ENCODE results near the gene PLGLB2.
"Not testable (repeated sequence)": the region's sequence is repeated elsewhere in the genome, so short reads cannot be mapped to it uniquely, and the experiment has no call there.

The PLGLB2 gene

GRCh38 chr2:87747791-87748190 is at the start of gene PLGLB2:
PLGLB2 (plus strand) TSS chr2:87748087; CDS start chr2:87748154, 67 bp downstream.
- not testable (repeated sequence) for DNase-seq (ENCODE audit: low read depth, low spot score)

- not testable (repeated sequence) for DNase-seq (ENCODE audit: low read depth, low spot score)
Measured at GRCh38 chr2:87704572-87705323, 43.1 kb upstream of the PLGLB2 start.

- not testable (repeated sequence) for DNase-seq (ENCODE audit: low read depth, low spot score)
Measured at GRCh38 chr2:87708368-87708767, 39.5 kb upstream of the PLGLB2 start.

- not testable (repeated sequence) for DNase-seq (ENCODE audit: low read depth, low spot score)
Measured at GRCh38 chr2:87727940-87728599, 19.8 kb upstream of the PLGLB2 start.

- DNase-seq (ENCODE audit: low read depth, low spot score): not testable (repeated sequence)
Measured at GRCh38 chr2:87740928-87741327, 7.0 kb upstream of the PLGLB2 start.

- not testable (repeated sequence) for DNase-seq (ENCODE audit: low read depth, low spot score)
Measured at GRCh38 chr2:87742393-87743108, 5.3 kb upstream of the PLGLB2 start.

GRCh38 chr2:87743638-87744037 is 4.2 kb upstream of the PLGLB2 start:
- DNase-seq (ENCODE audit: low read depth, low spot score): not testable (repeated sequence)

GRCh38 chr2:87745353-87745951 is 2.4 kb upstream of the PLGLB2 start:
- not testable (repeated sequence) for DNase-seq (ENCODE audit: low read depth, low spot score)

- not testable (repeated sequence) for DNase-seq (ENCODE audit: low read depth, low spot score)
Measured at GRCh38 chr2:87748524-87748923, 637 bp downstream of the PLGLB2 start.

- DNase-seq (ENCODE audit: low read depth, low spot score): not testable (repeated sequence)
Measured at GRCh38 chr2:87750560-87750959, 2.7 kb downstream of the PLGLB2 start.

GRCh38 chr2:87754759-87755158 is 6.9 kb downstream of the PLGLB2 start:
- DNase-seq (ENCODE audit: low read depth, low spot score): not testable (repeated sequence)

All from smooth muscle cell of the brain vasculature (primary cell).